K562 (cell line): ENCODE results near the gene REEP6. TPM values are rescaled to one million over a fixed set of nuclear protein-coding genes. Genes with fewer than 3 reads are reported as not detected.

ENCODE experiments used
- SETDB1 ChIP-seq: IDR thresholded peaks from one replicate; pipeline ENCODE4 v1.6.1; 2012; ENCODE audit warnings: low read length, control low read depth, inconsistent platforms
- SLC30A9 ChIP-seq: fragments of 250-450 bp; sonication (Bioruptor Pico); IDR thresholded peaks from 2 replicates; pipeline ENCODE4 v1.8.0; 2022; ENCODE audit warnings: mild to moderate bottlenecking, moderate library complexity
- USF1 ChIP-seq: sonication (generic); formaldehyde crosslinking; IDR thresholded peaks from 2 replicates; pipeline ENCODE4 v1.9.0; 2022; ENCODE audit warnings: mild to moderate bottlenecking, missing genetic modification reagents
- VEZF1 ChIP-seq: fragments of 200-800 bp; sonication (Bioruptor generic); IDR thresholded peaks from 2 replicates; pipeline ENCODE4 v1.6.1; 2017; ENCODE audit warnings: missing genetic modification characterization, missing compliant biosample characterization
- ZBTB2 ChIP-seq: fragments of 450-650 bp; IDR thresholded peaks from 2 replicates; pipeline ENCODE4 v1.6.1; 2016; ENCODE audit warnings: antibody characterized with exemption
- ZNF274 ChIP-seq: IDR thresholded peaks from 2 replicates; pipeline ENCODE4 v1.6.1; 2011; ENCODE audit warnings: low read depth, mild to moderate bottlenecking, low read length, moderate library complexity, borderline replicate concordance
- ZNF830 ChIP-seq: fragments of 250-450 bp; sonication (Bioruptor Pico); IDR thresholded peaks from 2 replicates; pipeline ENCODE4 v1.5.0; 2021; ENCODE audit warnings: mild to moderate bottlenecking
- polyA plus RNA-seq, 8 experiments: library from polyadenylated mRNA; depleted of rRNA in 4 of 8; stranded (reverse) in 5 of 8; unstranded in 3 of 8; fragments of >200 nt; fragmentation: Nextera tagmentation in 2 of 8; fragmentation: Illumina TruSeq in 1 of 8; extraction: Ambion mirVana in 2 of 8; extraction: Trizol in 1 of 8; gene quantifications; 2 replicates each; pipeline versions ENCODE4 v1.2.1 to v1.2.3, GENCODE V29; 2011 to 2014; ENCODE audit warnings: inconsistent platforms in 1 of 8, missing spikeins in 1 of 8
- total RNA-seq, 7 experiments: library from RNA; depleted of rRNA in 6 of 7; stranded (reverse); fragments of >200 nt in 6 of 7; fragmentation: Illumina TruSeq in 2 of 7; extraction: Trizol in 2 of 7; gene quantifications; 2 replicates each; pipeline versions ENCODE4 v1.2.1 to v1.2.3, GENCODE V29; 2011 to 2021; ENCODE audit warnings: low replicate concordance in 1 of 7
- TF ChIP-seq, protein P1 (sequence below): sonication (generic); formaldehyde crosslinking; IDR thresholded peaks from 2 replicates; pipeline ENCODE4 v1.5.0; 2020; ENCODE audit warnings: missing genetic modification reagents

The REEP6 gene
- total and polyA plus RNA-seq, 9 of the 15 experiments (the other 6 are each of a cell fraction or from before 2014, with no cell fraction given): 1.2 to 64.2 (median 12.7) TPM

GRCh38 chr19:1522838-1523237, 31.9 kb downstream of the REEP6 start (continued):
- TF ChIP-seq ZBTB2: no peak
- no peak for TF ChIP-seq ZNF274
- TF ChIP-seq, protein P1, sequence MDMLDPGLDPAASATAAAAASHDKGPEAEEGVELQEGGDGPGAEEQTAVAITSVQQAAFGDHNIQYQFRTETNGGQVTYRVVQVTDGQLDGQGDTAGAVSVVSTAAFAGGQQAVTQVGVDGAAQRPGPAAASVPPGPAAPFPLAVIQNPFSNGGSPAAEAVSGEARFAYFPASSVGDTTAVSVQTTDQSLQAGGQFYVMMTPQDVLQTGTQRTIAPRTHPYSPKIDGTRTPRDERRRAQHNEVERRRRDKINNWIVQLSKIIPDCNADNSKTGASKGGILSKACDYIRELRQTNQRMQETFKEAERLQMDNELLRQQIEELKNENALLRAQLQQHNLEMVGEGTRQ: peak; percentile 51
- no peak for TF ChIP-seq SETDB1
- no peak for TF ChIP-seq VEZF1
- no peak for TF ChIP-seq ZNF830 (CRISPR knock-in tag)
- no peak for TF ChIP-seq SLC30A9 (CRISPR knock-in tag)
- TF ChIP-seq USF1 (CRISPR knock-in tag): 0 out of 2 replicates have a peak, but pooled peaks have one; percentile 48
- TF ChIP-seq, all 486 proteins: peak for 3
